NT2/D1 (cell line): Measurements from ENCODE around the gene COL9A3.

Experiments
- SUZ12 ChIP-seq: IDR thresholded peaks from 2 replicates; pipeline ENCODE4 v1.6.1; 2011; ENCODE audit not compliant: insufficient read length, insufficient read depth; ENCODE audit errors: extremely low read depth
- YY1 ChIP-seq: IDR thresholded peaks from 2 replicates; pipeline ENCODE4 v1.6.1; 2011; ENCODE audit not compliant: insufficient read length, insufficient read depth
- ZNF274 ChIP-seq: IDR thresholded peaks from 2 replicates; pipeline ENCODE4 v1.6.1; 2011; ENCODE audit warnings: mild to moderate bottlenecking, low read depth, low read length

- TF ChIP-seq SUZ12 (no peak), ZNF274 (no peak), YY1 (no peak)
Observed at GRCh38 chr20:62859721-62860120, 42.9 kb downstream of the COL9A3 start.
